K562 (cell line): ENCODE measurements around the gene MBNL1. TPM values are rescaled to one million over a fixed set of nuclear protein-coding genes. Genes with fewer than 3 reads are reported as not detected.

Experiments
- ARHGAP35 ChIP-seq: fragments of 450-650 bp; IDR thresholded peaks from 2 replicates; pipeline ENCODE4 v1.6.1; 2018; ENCODE audit not compliant: partially characterized antibody
- ARID2 ChIP-seq: fragments of 450-650 bp; IDR thresholded peaks from 2 replicates; pipeline ENCODE4 v1.6.1; 2017; ENCODE audit warnings: antibody characterized with exemption, mild to moderate bottlenecking
- FOXA3 ChIP-seq, 2 experiments: fragments of 450-650 bp in 1 of 2; sonication (generic) in 1 of 2; formaldehyde crosslinking; IDR thresholded peaks in 1 of 2; conservative IDR thresholded peaks in 1 of 2; 2 replicates each; pipeline versions ENCODE4 v1.4.0 to v1.8.0; 2020 to 2022; ENCODE audit warnings: mild to moderate bottlenecking in 2 of 2, missing genetic modification reagents in 1 of 2
- FOXP1 ChIP-seq: sonication (generic); formaldehyde crosslinking; IDR thresholded peaks from 2 replicates; pipeline ENCODE4 v1.8.0; 2022; ENCODE audit warnings: mild to moderate bottlenecking, missing genetic modification reagents
- GATAD2B ChIP-seq: fragments of 450-650 bp; IDR thresholded peaks from 2 replicates; pipeline ENCODE4 v1.6.1; 2017; ENCODE audit warnings: mild to moderate bottlenecking, borderline replicate concordance
- LARP7 ChIP-seq: fragments of 450-650 bp; IDR thresholded peaks from 2 replicates; pipeline ENCODE4 v1.6.1; 2016
- MTF1 ChIP-seq: fragments of 250-450 bp; sonication (Bioruptor Pico); IDR thresholded peaks from 2 replicates; pipeline ENCODE4 v1.9.0; 2021; ENCODE audit warnings: moderate library complexity, mild to moderate bottlenecking, inconsistent platforms, borderline replicate concordance
- NCOA1 ChIP-seq: fragments of 450-650 bp; IDR thresholded peaks from 2 replicates; pipeline ENCODE4 v1.6.1; 2016; ENCODE audit warnings: low read depth
- NELFE ChIP-seq: IDR thresholded peaks from 2 replicates; pipeline ENCODE4 v1.6.1; 2011; ENCODE audit warnings: mild to moderate bottlenecking; ENCODE audit not compliant: insufficient read depth, insufficient read length
- NFATC3 ChIP-seq: fragments of 450-650 bp; IDR thresholded peaks from 2 replicates; pipeline ENCODE4 v1.6.1; 2017; ENCODE audit warnings: mild to moderate bottlenecking
- NFIC ChIP-seq: fragments of 450-650 bp; IDR thresholded peaks from 2 replicates; pipeline ENCODE4 v1.6.1; 2017; ENCODE audit warnings: mild to moderate bottlenecking, inconsistent platforms
- STAT5B ChIP-seq: fragments of 250-450 bp; sonication (Bioruptor Pico); IDR thresholded peaks from 2 replicates; pipeline ENCODE4 v1.8.0; 2021; ENCODE audit warnings: mild to moderate bottlenecking, inconsistent platforms
- ZC3H8 ChIP-seq: fragments of 450-650 bp; IDR thresholded peaks from 2 replicates; pipeline ENCODE4 v1.6.1; 2017
- ZNF121 ChIP-seq: sonication (generic); formaldehyde crosslinking; conservative IDR thresholded peaks from 2 replicates; pipeline ENCODE4 v1.8.0; 2022; ENCODE audit warnings: missing genetic modification reagents
- ZNF583 ChIP-seq: fragments of 250-450 bp; sonication (Bioruptor Pico); IDR thresholded peaks from 2 replicates; pipeline ENCODE4 v1.4.0; 2020
- polyA plus RNA-seq, 8 experiments: library from polyadenylated mRNA; depleted of rRNA in 4 of 8; stranded (reverse) in 5 of 8; unstranded in 3 of 8; fragments of >200 nt; fragmentation: Nextera tagmentation in 2 of 8; fragmentation: Illumina TruSeq in 1 of 8; extraction: Ambion mirVana in 2 of 8; extraction: Trizol in 1 of 8; gene quantifications; 2 replicates each; pipeline versions ENCODE4 v1.2.1 to v1.2.3, GENCODE V29; 2011 to 2014; ENCODE audit warnings: inconsistent platforms in 1 of 8, missing spikeins in 1 of 8
- total RNA-seq, 7 experiments: library from RNA; depleted of rRNA in 6 of 7; stranded (reverse); fragments of >200 nt in 6 of 7; fragmentation: Illumina TruSeq in 2 of 7; extraction: Trizol in 2 of 7; gene quantifications; 2 replicates each; pipeline versions ENCODE4 v1.2.1 to v1.2.3, GENCODE V29; 2011 to 2021; ENCODE audit warnings: low replicate concordance in 1 of 7
- TF ChIP-seq, protein P1 (sequence below): fragments of 450-650 bp; IDR thresholded peaks from 2 replicates; pipeline ENCODE4 v1.6.1; 2018; ENCODE audit warnings: mild to moderate bottlenecking, low read depth; ENCODE audit not compliant: partially characterized antibody
- TF ChIP-seq, protein P2 (sequence below): fragments of 450-650 bp; formaldehyde crosslinking; IDR thresholded peaks from 2 replicates; pipeline ENCODE4 v1.4.0; 2022; ENCODE audit warnings: mild to moderate bottlenecking, moderate library complexity
- TF ChIP-seq, protein P3 (sequence below): fragments of 450-650 bp; conservative IDR thresholded peaks from 2 replicates; pipeline ENCODE4 v1.6.1; 2016; ENCODE audit warnings: missing genetic modification characterization, low read depth, mild to moderate bottlenecking, control low read depth, missing compliant biosample characterization
- TF ChIP-seq, protein P4 (sequence below): fragments of 250-450 bp; sonication (Bioruptor Pico); IDR thresholded peaks from 2 replicates; pipeline ENCODE4 v1.5.0; 2022; ENCODE audit warnings: mild to moderate bottlenecking
- TF ChIP-seq, protein P5 (sequence below): fragments of 450-650 bp; IDR thresholded peaks from 2 replicates; pipeline ENCODE4 v1.7.1; 2018; ENCODE audit warnings: mild to moderate bottlenecking, low read depth; ENCODE audit not compliant: partially characterized antibody

MBNL1 gene
- total and polyA plus RNA-seq, 9 of the 15 experiments (the other 6 are each of a cell fraction or from before 2014, with no cell fraction given), result 70.3 to 243 (median 220) TPM

DNA sequence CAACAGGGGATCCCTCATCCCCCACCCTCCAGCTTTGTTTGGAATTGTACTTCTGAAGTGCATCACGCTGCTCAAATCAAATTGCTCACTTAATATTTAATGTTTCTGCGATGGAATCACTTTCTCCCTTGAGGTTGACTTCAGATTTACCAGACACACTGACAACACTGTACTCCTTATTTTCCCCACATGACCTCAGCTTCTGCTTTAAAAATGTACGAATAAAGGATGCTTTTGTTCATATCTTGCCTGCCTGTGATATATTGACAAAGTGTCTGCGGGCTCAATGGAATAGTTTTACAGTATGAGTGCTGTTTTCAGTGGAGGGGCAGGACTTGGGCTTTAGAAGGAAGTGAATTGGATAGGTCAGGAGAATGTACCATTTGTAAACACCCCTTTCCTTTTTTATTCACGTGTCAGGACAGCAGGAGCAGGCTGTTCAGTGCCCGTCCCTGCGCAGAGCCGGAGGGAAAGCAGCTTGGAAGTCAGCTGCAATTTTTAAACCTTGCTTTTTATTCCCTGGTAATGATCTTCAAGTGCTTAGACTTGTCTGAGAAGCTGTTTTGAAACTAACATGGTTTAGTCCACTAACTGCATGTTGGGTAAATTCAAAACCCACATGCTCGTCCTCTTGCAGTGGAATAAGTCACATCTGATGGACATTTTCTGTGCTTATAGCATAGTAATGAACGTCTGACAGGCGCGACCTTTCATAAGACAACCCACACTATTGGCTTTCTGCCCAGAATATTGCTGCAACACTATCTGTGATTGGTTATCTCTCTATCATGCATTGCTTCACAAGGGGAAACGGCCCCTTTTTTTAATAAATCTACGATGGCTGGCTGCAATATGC lies 29.9 kb downstream of the MBNL1 start (continued):
- TF ChIP-seq, protein P1, sequence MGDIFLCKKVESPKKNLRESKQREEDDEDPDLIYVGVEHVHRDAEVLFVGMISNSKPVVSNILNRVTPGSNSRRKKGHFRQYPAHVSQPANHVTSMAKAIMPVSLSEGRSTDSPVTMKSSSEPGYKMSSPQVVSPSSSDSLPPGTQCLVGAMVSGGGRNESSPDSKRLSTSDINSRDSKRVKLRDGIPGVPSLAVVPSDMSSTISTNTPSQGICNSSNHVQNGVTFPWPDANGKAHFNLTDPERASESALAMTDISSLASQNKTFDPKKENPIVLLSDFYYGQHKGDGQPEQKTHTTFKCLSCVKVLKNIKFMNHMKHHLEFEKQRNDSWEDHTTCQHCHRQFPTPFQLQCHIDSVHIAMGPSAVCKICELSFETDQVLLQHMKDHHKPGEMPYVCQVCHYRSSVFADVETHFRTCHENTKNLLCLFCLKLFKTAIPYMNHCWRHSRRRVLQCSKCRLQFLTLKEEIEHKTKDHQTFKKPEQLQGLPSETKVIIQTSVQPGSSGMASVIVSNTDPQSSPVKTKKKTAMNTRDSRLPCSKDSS, result no peak
- no peak for TF ChIP-seq ARID2
- TF ChIP-seq, protein P2, sequence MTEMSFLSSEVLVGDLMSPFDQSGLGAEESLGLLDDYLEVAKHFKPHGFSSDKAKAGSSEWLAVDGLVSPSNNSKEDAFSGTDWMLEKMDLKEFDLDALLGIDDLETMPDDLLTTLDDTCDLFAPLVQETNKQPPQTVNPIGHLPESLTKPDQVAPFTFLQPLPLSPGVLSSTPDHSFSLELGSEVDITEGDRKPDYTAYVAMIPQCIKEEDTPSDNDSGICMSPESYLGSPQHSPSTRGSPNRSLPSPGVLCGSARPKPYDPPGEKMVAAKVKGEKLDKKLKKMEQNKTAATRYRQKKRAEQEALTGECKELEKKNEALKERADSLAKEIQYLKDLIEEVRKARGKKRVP (CRISPR knock-in tag), result no peak
- TF ChIP-seq, protein P3, sequence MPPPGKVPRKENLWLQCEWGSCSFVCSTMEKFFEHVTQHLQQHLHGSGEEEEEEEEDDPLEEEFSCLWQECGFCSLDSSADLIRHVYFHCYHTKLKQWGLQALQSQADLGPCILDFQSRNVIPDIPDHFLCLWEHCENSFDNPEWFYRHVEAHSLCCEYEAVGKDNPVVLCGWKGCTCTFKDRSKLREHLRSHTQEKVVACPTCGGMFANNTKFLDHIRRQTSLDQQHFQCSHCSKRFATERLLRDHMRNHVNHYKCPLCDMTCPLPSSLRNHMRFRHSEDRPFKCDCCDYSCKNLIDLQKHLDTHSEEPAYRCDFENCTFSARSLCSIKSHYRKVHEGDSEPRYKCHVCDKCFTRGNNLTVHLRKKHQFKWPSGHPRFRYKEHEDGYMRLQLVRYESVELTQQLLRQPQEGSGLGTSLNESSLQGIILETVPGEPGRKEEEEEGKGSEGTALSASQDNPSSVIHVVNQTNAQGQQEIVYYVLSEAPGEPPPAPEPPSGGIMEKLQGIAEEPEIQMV, result no peak
- no peak for TF ChIP-seq MTF1 (CRISPR knock-in tag)
- no peak for TF ChIP-seq NELFE
- TF ChIP-seq FOXP1 (CRISPR knock-in tag), result no peak
- TF ChIP-seq STAT5B (CRISPR knock-in tag), result no peak
- no peak for TF ChIP-seq ARHGAP35
- TF ChIP-seq NFIC, result peak; percentile 94
- no peak for TF ChIP-seq ZC3H8
- no peak for TF ChIP-seq GATAD2B
- TF ChIP-seq NCOA1, result no peak
- TF ChIP-seq ZNF121 (CRISPR knock-in tag), result no peak
- no peak for TF ChIP-seq FOXA3 (CRISPR knock-in tag; conservative IDR thresholded peaks at IDR 0.05 in 1 of 2, IDR thresholded peaks at IDR 0.05 in 1 of 2)
- no peak for TF ChIP-seq ZNF583 (CRISPR knock-in tag)
- TF ChIP-seq, protein P4, sequence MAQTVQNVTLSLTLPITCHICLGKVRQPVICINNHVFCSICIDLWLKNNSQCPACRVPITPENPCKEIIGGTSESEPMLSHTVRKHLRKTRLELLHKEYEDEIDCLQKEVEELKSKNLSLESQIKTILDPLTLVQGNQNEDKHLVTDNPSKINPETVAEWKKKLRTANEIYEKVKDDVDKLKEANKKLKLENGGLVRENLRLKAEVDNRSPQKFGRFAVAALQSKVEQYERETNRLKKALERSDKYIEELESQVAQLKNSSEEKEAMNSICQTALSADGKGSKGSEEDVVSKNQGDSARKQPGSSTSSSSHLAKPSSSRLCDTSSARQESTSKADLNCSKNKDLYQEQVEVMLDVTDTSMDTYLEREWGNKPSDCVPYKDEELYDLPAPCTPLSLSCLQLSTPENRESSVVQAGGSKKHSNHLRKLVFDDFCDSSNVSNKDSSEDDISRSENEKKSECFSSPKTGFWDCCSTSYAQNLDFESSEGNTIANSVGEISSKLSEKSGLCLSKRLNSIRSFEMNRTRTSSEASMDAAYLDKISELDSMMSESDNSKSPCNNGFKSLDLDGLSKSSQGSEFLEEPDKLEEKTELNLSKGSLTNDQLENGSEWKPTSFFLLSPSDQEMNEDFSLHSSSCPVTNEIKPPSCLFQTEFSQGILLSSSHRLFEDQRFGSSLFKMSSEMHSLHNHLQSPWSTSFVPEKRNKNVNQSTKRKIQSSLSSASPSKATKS (CRISPR knock-in tag), result no peak
- no peak for TF ChIP-seq LARP7
- TF ChIP-seq, protein P5, sequence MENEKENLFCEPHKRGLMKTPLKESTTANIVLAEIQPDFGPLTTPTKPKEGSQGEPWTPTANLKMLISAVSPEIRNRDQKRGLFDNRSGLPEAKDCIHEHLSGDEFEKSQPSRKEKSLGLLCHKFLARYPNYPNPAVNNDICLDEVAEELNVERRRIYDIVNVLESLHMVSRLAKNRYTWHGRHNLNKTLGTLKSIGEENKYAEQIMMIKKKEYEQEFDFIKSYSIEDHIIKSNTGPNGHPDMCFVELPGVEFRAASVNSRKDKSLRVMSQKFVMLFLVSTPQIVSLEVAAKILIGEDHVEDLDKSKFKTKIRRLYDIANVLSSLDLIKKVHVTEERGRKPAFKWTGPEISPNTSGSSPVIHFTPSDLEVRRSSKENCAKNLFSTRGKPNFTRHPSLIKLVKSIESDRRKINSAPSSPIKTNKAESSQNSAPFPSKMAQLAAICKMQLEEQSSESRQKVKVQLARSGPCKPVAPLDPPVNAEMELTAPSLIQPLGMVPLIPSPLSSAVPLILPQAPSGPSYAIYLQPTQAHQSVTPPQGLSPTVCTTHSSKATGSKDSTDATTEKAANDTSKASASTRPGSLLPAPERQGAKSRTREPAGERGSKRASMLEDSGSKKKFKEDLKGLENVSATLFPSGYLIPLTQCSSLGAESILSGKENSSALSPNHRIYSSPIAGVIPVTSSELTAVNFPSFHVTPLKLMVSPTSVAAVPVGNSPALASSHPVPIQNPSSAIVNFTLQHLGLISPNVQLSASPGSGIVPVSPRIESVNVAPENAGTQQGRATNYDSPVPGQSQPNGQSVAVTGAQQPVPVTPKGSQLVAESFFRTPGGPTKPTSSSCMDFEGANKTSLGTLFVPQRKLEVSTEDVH, result no peak
- TF ChIP-seq NFATC3, result no peak
